ENCODE data around the gene RPL35A.
"Not testable (repeated sequence)": the region's sequence is repeated elsewhere in the genome, so short reads cannot be mapped to it uniquely, and the experiment has no call there.

Gene RPL35A

DNA sequence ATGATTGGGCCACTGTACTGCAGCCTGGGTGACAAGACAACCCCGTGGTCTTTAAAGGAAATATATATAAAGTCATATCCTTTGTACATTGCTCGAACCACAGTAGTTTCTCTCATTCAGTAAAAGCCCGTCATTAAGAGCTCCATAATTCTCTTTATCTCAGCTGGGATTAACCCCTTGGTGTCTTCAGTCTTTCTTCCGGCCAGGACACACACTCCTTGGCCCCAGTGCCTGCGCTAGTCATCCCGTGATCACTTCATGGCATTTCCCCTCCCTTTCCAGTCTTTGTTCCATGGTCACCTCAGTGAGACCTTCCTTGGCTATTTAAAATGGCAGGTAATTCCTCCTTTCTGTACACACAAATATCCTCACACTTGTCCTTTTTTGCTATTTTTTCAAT, 3.3 kb downstream of the RPL35A start:
- DNase-seq, result no peak

DNA sequence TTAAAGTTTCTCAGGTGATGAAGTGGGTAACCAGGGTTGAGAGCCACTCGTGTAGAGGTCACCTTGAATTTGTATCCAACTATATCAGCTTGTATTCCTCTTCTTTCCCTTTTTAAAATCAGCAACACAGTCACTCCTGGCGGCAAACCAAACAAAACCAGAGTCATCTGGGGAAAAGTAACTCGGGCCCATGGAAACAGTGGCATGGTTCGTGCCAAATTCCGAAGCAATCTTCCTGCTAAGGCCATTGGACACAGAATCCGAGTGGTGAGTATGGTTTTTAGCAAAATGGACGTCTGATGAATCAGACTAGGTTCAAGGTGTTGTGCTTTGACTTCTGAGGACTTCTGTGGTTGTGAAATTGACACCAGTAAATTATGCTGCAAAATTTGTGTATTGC, 3.9 kb downstream of the RPL35A start:
- no peak for DNase-seq

DNA sequence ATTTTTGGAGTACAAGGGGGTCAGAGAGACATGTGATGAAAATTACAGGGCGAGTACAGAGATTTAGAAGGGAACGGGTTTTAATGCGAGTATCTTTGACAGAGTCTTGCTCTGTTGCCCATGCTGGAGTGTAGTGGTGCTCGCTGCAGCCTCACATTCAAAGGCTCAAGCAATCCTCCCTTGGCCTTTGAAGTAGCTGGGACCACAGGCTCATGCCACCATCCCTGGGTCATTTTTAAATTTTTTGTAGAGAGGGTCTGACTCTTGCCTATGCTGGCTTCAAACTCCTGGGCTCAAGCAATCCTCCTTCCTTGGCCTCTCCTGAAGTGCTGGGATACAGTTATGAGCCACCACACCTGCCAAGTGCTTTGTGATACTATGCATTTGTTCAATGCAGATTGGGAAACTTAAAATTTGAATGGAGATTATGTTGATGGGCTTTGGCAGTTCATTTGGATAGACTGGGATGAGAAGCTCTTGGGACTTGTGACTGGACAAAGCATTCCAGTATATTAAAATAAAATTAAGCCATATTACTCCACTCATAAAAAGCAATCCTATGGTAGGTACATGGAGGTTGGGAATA, 6.0 kb downstream of the RPL35A start:
- no peak for DNase-seq

- DNase-seq, result no peak
Observed at GRCh38 chr3:197956626-197956988, 6.6 kb downstream of the RPL35A start.

- no peak for DNase-seq
Observed at GRCh38 chr3:197957790-197958133, 7.8 kb downstream of the RPL35A start.

DNA sequence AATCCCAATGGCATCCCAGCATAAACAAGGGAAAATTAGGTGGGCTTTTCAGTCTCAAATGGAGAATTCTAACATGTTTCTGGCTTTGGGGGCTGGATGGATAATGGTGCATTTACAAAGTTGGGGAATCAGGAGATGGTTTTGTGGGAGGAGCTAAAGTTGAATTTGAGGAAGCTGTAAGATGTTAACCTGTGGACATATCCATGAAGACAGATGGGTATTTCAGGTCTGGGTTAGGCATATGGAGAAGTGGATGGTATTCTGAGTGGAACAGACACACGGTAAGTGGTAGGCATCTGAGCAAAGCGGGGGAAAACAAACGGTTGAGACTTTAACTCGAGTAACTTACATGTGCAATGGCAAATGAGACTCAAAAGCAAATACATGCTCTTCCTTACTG, 8.4 kb downstream of the RPL35A start:
- DNase-seq, result no peak

GRCh38 chr3:197958848-197959247, 8.9 kb downstream of the RPL35A start:
- DNase-seq, result not testable (repeated sequence)

- DNase-seq, result no peak
Observed at GRCh38 chr3:197959500-197959890, 9.5 kb downstream of the RPL35A start.

- DNase-seq, result peak; percentile 99
Observed at GRCh38 chr3:197959891-197960693, 10.1 kb downstream of the RPL35A start, which contains the start of gene LMLN. Gene LMLN, plus strand, starts transcription at chr3:197960217. Its CDS starts 29 bp downstream, at chr3:197960246.

DNA sequence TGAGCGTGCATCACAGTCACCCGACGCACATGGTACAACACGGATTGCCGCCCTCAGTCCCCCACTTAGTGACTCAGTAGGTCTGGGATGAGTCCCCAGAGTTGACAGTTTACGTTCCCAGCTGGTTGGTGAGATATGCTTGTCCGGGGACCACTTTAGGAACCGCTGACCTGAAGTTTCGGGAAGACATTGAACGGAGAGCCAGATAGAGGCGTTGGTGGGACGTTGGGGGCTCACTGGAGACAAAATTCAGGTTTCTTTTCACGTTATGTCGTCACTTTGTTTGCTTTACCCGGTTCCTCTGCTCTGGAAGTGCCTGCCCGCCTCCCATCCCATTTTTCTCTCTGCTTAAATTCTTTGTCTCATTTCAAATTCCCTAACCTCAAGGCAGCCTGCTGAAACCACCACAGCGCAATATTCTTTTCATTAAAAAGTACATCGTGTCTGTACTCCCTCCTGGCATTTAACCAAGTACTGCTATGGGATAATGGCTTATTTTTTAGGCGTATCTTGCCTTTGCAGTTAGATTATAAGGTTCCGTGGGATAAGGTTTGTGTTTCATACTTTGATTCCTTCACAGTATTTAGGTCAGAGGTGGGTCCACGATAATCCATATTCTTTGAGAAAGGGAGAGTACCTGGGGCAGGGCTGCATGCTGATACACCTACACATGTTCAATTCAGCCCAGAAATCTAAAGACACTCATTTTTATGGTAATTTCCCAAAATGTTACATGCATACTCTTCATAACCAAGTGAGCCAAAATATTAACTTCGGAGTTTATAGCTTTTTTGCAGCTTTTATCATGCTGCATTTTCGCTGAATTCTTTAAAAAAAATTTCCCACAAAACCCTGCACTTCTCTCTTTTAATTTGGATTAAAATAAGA, 10.9 kb downstream of the RPL35A start:
- DNase-seq, result no peak

- no peak for DNase-seq
Observed at GRCh38 chr3:197961582-197961945, 11.6 kb downstream of the RPL35A start.

DNA sequence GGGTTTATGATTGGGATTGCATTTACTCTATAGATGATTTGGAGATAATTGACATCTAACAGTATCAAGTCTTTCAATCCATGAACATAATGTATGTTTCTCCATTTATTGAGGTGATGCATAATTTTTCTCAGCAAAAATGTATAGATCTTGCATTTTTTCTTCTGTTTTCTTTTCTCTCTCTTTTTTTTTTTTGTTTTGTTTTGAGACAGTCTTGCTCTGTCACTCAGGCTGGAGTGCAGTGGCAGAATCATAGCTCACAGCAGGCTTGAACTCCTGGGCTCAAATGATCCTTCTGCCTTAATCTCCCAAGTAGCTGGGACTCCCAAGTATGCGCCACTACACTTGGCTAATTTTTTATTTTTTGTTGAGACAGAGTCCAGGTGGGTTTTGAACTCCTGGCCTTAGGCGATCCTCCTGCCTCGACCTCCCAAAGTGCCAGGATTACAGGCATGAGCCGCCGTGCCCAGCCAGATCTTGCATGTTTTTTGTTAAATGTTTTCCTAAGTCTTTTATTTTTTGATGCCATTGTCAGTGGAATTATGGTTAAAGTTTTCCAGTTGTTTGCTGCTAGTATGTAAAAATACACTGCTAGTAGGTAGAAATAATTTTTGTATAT, 13.1 kb downstream of the RPL35A start:
- DNase-seq, result no peak

DNA sequence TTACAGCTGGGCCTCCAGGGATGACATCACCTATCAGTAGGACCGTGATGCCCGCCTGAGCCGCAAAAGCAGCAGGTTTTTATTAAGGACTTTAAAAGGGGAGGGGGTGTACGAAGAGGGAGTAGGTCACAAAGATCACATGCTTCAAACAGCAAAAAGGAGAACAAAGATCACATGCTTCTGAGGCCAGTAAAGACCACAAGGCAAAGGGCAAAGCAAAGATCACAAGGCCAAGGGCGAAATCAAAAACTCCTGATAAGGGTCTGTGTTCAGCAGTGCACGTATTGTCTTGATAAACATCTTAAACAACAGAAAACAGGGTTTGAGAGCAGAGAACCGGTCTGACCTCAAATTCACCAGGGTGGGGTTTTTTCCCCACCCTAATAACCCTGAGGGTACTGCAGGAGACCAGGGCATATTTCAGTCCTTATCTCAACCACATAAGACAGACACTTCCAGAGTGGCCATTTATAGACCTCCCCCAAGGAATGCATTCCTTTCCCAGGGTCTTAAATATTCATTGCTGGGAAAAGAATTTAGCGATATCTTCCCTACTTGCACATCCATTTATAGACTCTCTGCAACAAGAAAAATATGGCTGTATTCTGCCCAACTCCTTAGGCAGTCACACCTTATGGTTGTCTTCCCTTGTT, 17.5 kb downstream of the RPL35A start:
- DNase-seq, result not testable (repeated sequence)

GRCh38 chr3:197970588-197970987, 20.6 kb downstream of the RPL35A start:
- DNase-seq, result no peak

GRCh38 chr3:197974016-197974415, 24.0 kb downstream of the RPL35A start:
- no peak for DNase-seq

DNA sequence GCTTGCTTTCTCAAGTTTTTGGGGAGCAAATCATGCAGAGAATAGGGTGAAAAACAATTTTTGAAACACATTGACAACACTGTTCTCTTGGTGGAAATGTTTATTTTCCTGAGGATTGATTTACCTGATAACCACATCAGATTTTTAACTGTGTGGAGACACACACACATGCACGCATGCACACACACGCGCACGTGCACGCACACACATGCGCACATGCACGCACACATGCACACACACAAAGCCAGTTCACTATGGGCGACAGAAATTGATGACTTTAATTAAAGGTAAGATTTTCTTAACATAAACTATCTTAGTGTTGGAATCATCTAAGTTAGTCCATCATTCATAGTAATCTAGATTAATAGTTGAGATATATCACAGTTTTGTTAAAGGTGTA, 25.3 kb downstream of the RPL35A start:
- no peak for DNase-seq

DNA sequence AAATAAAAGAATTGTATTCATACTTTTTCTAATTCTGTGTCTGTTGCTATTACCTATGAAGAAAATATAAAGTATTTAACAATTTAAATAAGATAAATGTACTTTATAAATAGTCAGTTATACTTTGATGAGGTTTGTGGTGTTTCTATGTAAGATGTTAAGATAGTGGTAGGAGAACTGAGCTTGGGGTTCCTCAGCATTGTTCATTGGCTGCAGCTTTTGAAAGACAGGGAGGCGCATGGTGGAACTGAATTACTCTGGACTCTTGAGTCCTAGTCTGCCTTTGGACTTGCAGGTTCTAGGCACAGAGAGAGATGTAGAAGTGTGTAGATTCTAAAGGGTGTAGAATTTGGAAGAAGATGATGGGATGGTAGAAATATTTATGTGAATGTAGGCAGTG, 33.1 kb downstream of the RPL35A start:
- DNase-seq, result no peak

DNA sequence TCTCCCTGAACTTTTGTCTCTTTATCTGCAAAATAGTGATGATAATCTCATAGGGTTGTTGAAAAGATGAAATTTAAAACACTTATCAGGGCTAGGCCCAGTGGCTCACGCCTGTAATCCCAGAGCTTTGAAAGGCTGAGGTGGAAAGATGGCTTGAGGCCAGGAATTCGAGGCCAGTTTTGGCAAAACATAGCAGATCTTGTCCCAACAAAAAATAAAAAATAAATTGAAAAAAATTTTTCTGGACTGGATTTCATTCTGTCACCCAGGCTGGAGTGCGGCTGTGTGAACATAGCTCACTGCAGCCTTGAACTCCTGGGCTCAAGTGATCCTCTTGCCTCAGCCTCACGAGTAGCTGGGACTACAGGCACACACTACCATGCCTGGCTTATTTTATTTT, 39.7 kb downstream of the RPL35A start:
- no peak for DNase-seq

DNA sequence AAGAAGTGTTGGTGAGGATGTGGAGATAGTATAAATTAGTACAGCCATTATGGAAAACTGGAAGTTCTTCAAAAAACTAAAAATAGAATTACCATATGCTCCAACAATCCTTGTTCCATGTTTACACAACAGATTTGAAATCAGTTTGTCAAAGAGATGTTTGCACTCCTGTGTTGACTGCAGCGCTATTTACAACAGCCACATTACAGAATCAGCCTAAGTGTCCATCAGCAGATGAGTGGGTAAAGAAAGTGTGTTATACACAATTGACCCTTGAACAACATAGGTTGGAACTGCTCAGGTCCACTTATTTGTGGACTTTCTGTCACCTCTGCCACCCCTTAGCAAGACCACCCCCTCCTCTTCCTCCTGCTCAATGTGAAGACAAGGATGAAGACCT, 44.7 kb downstream of the RPL35A start:
- DNase-seq, result no peak

DNA sequence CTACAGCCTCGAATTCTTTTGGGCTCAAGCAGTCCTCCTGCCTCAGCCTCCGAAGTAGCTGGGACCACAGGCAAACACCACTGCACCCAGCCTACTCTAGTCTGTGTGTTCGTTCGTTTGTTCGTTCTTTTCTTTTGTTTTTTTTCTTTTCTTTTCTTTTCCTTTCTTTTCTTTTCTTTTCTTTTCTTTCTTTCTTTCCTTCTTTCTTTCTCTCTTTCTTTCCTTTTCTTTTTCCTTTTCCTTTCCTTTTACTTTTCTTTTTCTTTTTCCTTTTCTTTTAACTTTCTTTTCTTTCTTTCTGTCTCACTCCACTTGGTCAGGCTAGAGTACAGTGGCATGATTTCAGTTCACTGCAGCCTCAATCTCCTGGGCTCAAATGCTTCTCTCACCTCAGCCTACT, 46.9 kb downstream of the RPL35A start:
- DNase-seq, result no peak

DNA sequence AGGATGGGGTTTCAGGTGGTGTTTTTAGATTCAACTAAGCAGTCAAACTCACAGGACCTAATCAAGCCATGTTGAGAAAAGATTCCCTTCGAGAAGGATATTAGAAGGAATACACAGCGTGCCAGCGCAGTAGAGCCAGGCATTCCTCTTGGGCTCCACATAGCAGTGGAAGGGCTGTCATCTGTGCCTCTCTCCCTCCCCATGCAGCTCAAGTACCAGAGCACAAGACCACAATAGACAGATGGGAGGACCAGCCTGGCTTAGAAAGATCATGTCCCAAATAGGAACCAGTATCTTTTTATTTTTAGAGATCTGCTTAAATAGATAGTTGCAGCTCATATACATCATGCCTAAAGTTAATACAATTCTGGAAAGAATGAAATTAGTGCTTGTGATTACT, 47.9 kb downstream of the RPL35A start:
- DNase-seq, result no peak

Measured in activated effector memory CD4-positive, alpha-beta T cell treated with anti-CD3 and anti-CD28 coated beads, Interleukin-2, amount 50 U/mL, for 16 hours (primary cell).